ENCODE measurements around the gene CELA1. TPM values are rescaled to one million over a fixed set of nuclear protein-coding genes. Genes with fewer than 3 reads are reported as not detected.
"Not testable (repeated sequence)": the region's sequence is repeated elsewhere in the genome, so short reads cannot be mapped to it uniquely, and the experiment has no call there.

The CELA1 gene
- total RNA-seq, 1 donor from 2014 or later, result not detected

DNA sequence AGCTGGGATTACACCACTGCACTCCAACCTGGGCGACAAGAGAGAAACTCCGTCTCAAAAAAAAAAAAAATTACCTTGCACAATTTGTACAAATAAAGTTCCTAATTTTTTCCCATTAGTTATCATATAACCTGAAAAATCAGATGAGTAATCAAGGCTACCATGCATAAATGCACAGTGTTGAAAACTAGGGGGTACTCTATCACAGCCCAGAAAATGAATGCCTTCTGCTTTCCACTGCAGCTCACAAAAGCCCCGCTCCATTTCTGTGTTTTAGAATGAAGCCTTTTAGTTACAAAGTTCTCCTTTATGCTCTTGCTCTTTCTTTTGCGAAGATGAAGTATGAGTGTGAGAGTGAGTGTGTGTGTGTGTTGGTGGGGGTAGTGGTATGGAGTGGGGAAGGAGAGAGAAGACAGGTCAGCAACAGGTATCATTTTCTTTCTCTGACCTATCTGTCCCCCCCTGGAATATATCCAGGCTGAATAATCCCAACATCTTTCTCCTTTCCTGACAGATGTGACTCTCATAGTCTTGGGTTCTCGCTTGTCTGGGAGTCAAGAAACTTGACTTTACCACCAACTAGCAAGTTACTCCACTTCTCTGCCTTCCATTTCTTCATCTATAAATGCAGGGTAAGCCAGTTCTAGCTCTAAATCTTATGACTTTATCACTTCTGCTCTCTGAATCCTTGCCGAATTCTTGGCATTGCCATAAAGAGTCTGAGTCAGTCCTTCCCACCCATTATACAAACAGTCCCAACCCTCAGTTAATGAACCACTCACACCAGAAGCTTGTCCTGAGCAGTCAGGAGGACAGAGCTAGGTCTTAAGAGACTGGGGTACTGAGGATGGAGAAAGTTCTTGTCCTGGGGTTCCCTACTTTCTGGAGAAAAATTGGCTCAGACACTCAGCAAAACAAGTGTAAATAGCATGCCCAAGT lies 38.6 kb downstream of the CELA1 start:
- DNase-seq, result no peak

DNA sequence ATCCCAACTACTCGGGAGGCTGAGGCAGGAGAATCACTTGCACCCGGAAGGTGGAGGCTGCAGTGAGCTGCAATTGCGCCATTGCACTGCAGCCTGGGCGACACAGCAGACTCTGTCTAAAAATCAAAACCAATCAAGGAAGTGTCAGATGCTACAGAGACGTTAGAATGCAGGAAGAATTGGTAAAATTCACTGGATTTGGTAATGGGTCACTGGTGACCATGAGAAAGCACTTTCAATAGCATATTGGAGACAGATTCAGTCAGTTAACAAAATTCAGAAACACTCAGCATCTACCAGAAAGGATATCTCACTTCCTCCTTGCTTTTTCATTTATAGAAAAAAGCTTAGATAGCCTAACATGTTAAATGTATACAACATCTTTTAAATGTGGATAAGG lies 40.0 kb downstream of the CELA1 start:
- DNase-seq, result no peak

DNA sequence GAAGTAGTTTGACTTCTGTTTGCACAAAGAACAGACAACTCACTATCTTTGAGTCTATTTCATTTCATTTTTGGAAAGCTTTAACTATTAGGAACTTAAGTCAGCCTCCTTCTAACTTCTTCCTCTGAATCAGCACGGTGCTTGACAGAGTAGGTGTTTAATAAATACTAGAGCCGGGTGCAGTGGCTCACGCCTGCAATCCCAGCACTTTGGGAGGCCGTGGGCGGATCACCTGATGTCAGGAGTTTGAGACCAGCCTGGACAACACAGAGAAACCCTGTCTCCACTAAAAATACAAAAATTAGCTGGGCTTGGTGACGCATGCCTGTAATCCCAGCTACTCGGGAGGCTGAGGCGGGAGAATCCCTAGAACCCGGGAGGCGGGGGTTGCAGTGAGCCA lies 45.7 kb downstream of the CELA1 start:
- DNase-seq, result not testable (repeated sequence)

DNA sequence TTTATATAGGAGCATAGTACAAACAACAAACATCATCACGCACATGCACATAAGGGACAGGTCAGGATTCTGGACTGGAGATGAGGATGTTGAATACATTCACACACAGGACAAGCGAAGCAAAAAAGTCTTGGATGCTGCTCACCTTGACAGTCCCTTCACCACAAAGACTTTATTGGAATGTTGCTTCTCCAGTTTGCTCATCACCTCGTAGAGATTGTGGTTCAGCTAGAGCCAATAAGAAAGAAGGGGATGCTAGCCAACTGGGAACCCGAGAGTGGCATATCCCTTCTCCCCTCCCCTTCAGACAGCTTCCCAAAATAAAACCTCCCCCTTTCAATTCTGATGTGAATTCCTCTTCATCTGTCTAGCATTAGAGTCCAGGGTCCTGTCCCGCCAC lies 50.8 kb downstream of the CELA1 start:
- no peak for DNase-seq

DNA sequence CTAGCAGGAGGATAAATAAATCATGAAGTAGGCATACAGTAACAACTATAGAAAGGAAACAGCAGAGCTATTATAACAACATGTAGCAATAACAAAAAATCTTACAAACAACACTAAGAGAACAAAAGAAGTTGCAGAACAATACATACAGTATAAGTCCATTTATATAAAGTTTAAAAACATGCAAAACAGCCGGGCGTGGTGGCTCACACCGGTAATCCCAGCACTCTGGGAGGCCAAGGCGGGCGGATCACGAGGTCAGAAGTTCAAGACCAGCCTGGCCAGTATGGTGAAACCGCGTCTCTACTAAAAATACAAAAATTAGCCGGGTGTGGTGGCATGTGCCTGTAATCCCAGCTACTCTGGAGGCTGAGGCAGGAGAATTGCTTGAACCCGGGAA lies 52.4 kb downstream of the CELA1 start:
- DNase-seq, result not testable (repeated sequence)

- no peak for DNase-seq
These were observed 52.8 kb downstream of the CELA1 start for GRCh38 chr12:51293696-51294095.

GRCh38 chr12:51291603-51292513 lies 54.6 kb downstream of the CELA1 start:
- DNase-seq, result not testable (repeated sequence)

- no peak for DNase-seq
These were observed 60.6 kb downstream of the CELA1 start for GRCh38 chr12:51285843-51286242.

- no peak for DNase-seq
These were observed 65.1 kb downstream of the CELA1 start for GRCh38 chr12:51281202-51281924.

Other genes with a start within 250 kb of the CELA1 start
- 17.4 TPM for gene TFCP2, start 173.5 kb downstream of the CELA1 start, total RNA-seq
- 4.8 TPM for gene POU6F1, start 128.6 kb downstream of the CELA1 start, total RNA-seq
- 50.2 TPM for gene DAZAP2, start 107.9 kb downstream of the CELA1 start, total RNA-seq
- gene SMAGP, start 76.3 kb downstream of the CELA1 start, total RNA-seq, result 11.9 TPM
- gene BIN2, start 22.5 kb downstream of the CELA1 start, total RNA-seq, result 5.6 TPM
- gene GALNT6, start 44.7 kb upstream of the CELA1 start, total RNA-seq, result 4.9 TPM
- 1.9 TPM for gene SLC4A8, start 78.2 kb upstream of the CELA1 start, total RNA-seq
- gene SCN8A, start 244.6 kb upstream of the CELA1 start, total RNA-seq, result 4.1 TPM